Measurements from ENCODE around the gene ZNF507.

GRCh38 chr19:32367948-32368536 is 22.6 kb downstream of the ZNF507 start:
- no peak for TF ChIP-seq CTCF (IDR thresholded peaks at IDR 0.05)
- TF ChIP-seq POLR2A (IDR thresholded peaks at IDR 0.05) = no peak
